Panc1 (cell line): ENCODE measurements around the gene INPP5A. TPM values are rescaled to one million over a fixed set of nuclear protein-coding genes. Genes with fewer than 3 reads are reported as not detected.

ENCODE experiments used
- ATAC-seq: fragments of 200-7000 bp; cut with Tn5 transposase; 2 replicates; pipeline ENCODE4 v1.9.1; 2020; ENCODE audit warnings: mild to moderate bottlenecking, moderate library complexity
- BruUV-seq: library from RNA; stranded (reverse); fragments of 400-500 nt; replicated peaks from 2 replicates; lab custom pipeline; 2021; lab: Mats Ljungman, UMichigan
- CTCF ChIA-PET: fragments of 300-600 bp; sonication (Branson Sonifier 250); formaldehyde crosslinking; loops from one replicate; lab custom pipeline; 2022; ENCODE audit warnings: antibody characterized with exemption; lab: Charles Lee
- POLR2A ChIA-PET: fragments of 300-600 bp; sonication (Branson Sonifier 250); formaldehyde crosslinking; loops from one replicate; lab custom pipeline; 2022; ENCODE audit warnings: antibody characterized with exemption; lab: Charles Lee
- DNase-seq: peaks from one replicate; pipeline ENCODE4 v3.0.0-alpha.2; 2010; ENCODE audit warnings: low read depth, low spot score
- H3K27ac ChIP-seq: 2 replicates; pipeline ENCODE4 v1.5.1; 2011; ENCODE audit warnings: mild to moderate bottlenecking, low read length, inconsistent platforms
- H3K27me3 ChIP-seq: fragments of 200-500 bp; sonication (Bioruptor generic); 2 replicates; pipeline ENCODE4 v1.6.0; 2014; ENCODE audit warnings: low read length, inconsistent platforms; ENCODE audit not compliant: control insufficient read depth, insufficient read depth
- H3K36me3 ChIP-seq: fragments of 200-500 bp; sonication (Bioruptor generic); 2 replicates; pipeline ENCODE4 v1.5.1; 2014; ENCODE audit warnings: inconsistent platforms, mild to moderate bottlenecking, low read length, moderate library complexity; ENCODE audit not compliant: control insufficient read depth, insufficient read depth
- H3K4me1 ChIP-seq: 2 replicates; pipeline ENCODE4 v1.5.1; 2011; ENCODE audit warnings: inconsistent platforms, mild to moderate bottlenecking, low read length, moderate library complexity; ENCODE audit not compliant: control insufficient read depth, insufficient read depth
- H3K4me3 ChIP-seq, 2 experiments: 2 replicates each; pipeline ENCODE4 v1.5.1; 2011 to 2012; ENCODE audit warnings: low read depth in 2 of 2, low read length in 2 of 2, mild to moderate bottlenecking in 2 of 2, inconsistent platforms in 1 of 2, moderate library complexity in 1 of 2
- H3K9me3 ChIP-seq: fragments of 200-500 bp; sonication (Bioruptor generic); 2 replicates; pipeline ENCODE4 v1.5.1; 2014; ENCODE audit warnings: low read depth, mild to moderate bottlenecking, inconsistent platforms, low read length, moderate library complexity; ENCODE audit not compliant: control insufficient read depth, insufficient read depth
- CTCF ChIP-seq: fragments of 450-650 bp; IDR thresholded peaks from 2 replicates; pipeline ENCODE4 v1.5.1; 2017; ENCODE audit warnings: mild to moderate bottlenecking
- POLR2AphosphoS5 ChIP-seq: IDR thresholded peaks from 2 replicates; pipeline ENCODE4 v1.6.1; 2012; ENCODE audit warnings: mild to moderate bottlenecking, low read depth, low read length, moderate library complexity
- SIN3A ChIP-seq: IDR thresholded peaks from 2 replicates; pipeline ENCODE4 v1.6.1; 2012; ENCODE audit warnings: low read depth, mild to moderate bottlenecking, low read length, moderate library complexity, borderline replicate concordance; ENCODE audit not compliant: insufficient read depth
- TCF7L2 ChIP-seq: IDR thresholded peaks from 2 replicates; pipeline ENCODE4 v1.6.1; 2011; ENCODE audit warnings: mild to moderate bottlenecking, low read depth, low read length, inconsistent platforms
- in situ Hi-C: cut with HindIII; loops from 2 replicates; pipeline ENCODE4 v1.10.0; 2016; ENCODE audit warnings: low sequenced_read_pairs, low pct_unique_long_range_greater_than_20kb
- intact Hi-C: fragments of 100-400 bp; cut with micrococcal nuclease; formaldehyde crosslinking; loops from one replicate; pipeline ENCODE4 v1.10.0; 2022; ENCODE audit not compliant: unreplicated experiment
- total RNA-seq: library from RNA; stranded (reverse); gene quantifications from one replicate; pipeline ENCODE4 v1.2.1, GENCODE V29; 2021; ENCODE audit not compliant: unreplicated experiment
- TF ChIP-seq, protein P1 (sequence below), 2 experiments: IDR thresholded peaks; 2 replicates each; pipeline ENCODE4 v1.6.1; 2011 to 2012; ENCODE audit warnings: low read depth in 2 of 2, control low read depth in 1 of 2, low read length in 1 of 2, mild to moderate bottlenecking in 1 of 2, moderate library complexity in 1 of 2; ENCODE audit not compliant: insufficient read depth in 1 of 2

Gene INPP5A
- total RNA-seq, 1 experiment from 2014 or later, result 60.0 TPM

GRCh38 chr10:132789659-132790148, 252.1 kb downstream of the INPP5A start:
- TF ChIP-seq SIN3A (no peak), TCF7L2 (no peak), CTCF (no peak), POLR2AphosphoS5 (no peak)
- TF ChIP-seq, protein P1, sequence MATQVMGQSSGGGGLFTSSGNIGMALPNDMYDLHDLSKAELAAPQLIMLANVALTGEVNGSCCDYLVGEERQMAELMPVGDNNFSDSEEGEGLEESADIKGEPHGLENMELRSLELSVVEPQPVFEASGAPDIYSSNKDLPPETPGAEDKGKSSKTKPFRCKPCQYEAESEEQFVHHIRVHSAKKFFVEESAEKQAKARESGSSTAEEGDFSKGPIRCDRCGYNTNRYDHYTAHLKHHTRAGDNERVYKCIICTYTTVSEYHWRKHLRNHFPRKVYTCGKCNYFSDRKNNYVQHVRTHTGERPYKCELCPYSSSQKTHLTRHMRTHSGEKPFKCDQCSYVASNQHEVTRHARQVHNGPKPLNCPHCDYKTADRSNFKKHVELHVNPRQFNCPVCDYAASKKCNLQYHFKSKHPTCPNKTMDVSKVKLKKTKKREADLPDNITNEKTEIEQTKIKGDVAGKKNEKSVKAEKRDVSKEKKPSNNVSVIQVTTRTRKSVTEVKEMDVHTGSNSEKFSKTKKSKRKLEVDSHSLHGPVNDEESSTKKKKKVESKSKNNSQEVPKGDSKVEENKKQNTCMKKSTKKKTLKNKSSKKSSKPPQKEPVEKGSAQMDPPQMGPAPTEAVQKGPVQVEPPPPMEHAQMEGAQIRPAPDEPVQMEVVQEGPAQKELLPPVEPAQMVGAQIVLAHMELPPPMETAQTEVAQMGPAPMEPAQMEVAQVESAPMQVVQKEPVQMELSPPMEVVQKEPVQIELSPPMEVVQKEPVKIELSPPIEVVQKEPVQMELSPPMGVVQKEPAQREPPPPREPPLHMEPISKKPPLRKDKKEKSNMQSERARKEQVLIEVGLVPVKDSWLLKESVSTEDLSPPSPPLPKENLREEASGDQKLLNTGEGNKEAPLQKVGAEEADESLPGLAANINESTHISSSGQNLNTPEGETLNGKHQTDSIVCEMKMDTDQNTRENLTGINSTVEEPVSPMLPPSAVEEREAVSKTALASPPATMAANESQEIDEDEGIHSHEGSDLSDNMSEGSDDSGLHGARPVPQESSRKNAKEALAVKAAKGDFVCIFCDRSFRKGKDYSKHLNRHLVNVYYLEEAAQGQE (IDR thresholded peaks at IDR 0.05; ENCODE audit: insufficient read depth in 1 of 2, low read depth in 2 of 2, low read length in 1 of 2), result no peak
- peaks cover 12% of the 10 kb centered on the region for H3K4me1 ChIP-seq
- no peak overlapping the region for H3K4me3 ChIP-seq
- H3K36me3 ChIP-seq, result no peaks in the 10 kb centered on the region
- no peaks in the 10 kb centered on the region; the same call in 1 of the 2 replicates for H3K27me3 ChIP-seq
- no TSS peak for BruUV-seq
- intact Hi-C loops, result loop anchor here (5.0 to 10.0 kb wide), 2 partner anchors 127 to 335 kb away; no protein-coding TSS in a partner anchor
- DNase-seq (no peak), ATAC-seq (no peak)
- CTCF ChIA-PET, result no interaction called here
- in situ Hi-C loops, result no loop called here
- POLR2A ChIA-PET, result no interaction called here
- no peak overlapping the region for H3K27ac ChIP-seq
- H3K9me3 ChIP-seq, result no peaks in the 10 kb centered on the region

GRCh38 chr10:132790470-132790869, 252.9 kb downstream of the INPP5A start:
- H3K27me3 ChIP-seq, result no peaks in the 10 kb centered on the region; the same call in 1 of the 2 replicates
- no peak for ATAC-seq

More at GRCh38 chr10:132790470-132790869, 252.9 kb downstream of the INPP5A start:
- H3K9me3 ChIP-seq, result no peaks in the 10 kb centered on the region
- peaks cover 12% of the 10 kb centered on the region for H3K4me1 ChIP-seq
- no peaks in the 10 kb centered on the region for H3K36me3 ChIP-seq
- ChIA-PET CTCF (no interaction called here), POLR2A (interaction anchor here (0.5 kb wide), 1 partner anchor 19 kb away, joined by 7 read pairs; no protein-coding TSS in a partner anchor)
- intact Hi-C loops (loop anchor here (10.0 kb wide), 1 partner anchor 336 kb away; no protein-coding TSS in a partner anchor), in situ Hi-C loops (no loop called here)
- H3K27ac ChIP-seq, result no peak overlapping the region
- no TSS peak for BruUV-seq
- H3K4me3 ChIP-seq, result no peak overlapping the region
- TF ChIP-seq TCF7L2 (no peak), SIN3A (no peak), POLR2AphosphoS5 (no peak), CTCF (no peak)
- TF ChIP-seq, protein P1 (IDR thresholded peaks at IDR 0.05; ENCODE audit: insufficient read depth in 1 of 2, low read depth in 2 of 2, low read length in 1 of 2), result no peak
- no peak for DNase-seq
